Measurements from ENCODE around the gene SYNPR. TPM values are rescaled to one million over a fixed set of nuclear protein-coding genes. Genes with fewer than 3 reads are reported as not detected.

Gene SYNPR
- total RNA-seq, 1 experiment from 2014 or later = 17.6 TPM

DNA sequence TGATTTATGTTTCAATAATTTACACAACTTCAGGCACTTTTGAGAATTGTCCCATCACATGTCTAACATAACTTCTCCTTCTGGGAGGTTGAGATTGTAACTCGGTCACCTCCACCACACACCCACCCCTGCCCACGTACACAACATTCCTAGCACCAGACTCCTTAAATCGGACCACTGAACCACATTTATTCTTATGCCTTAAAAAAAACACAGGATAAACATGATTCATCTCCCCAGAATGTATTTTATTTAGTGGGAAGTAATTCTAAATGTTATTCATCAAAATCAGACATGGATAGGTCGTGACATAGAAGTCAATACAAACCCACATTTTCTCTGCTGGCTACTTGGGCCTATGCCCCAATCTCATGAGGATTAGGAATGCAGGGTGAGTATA lies 377.4 kb downstream of the SYNPR start:
- no peak for DNase-seq (ENCODE audit: low spot score)
- Histone ChIP-seq H3K9me3 (ENCODE audit: low read depth, low read length, poor library complexity, severe bottlenecking) (no peaks in the 10 kb centered on the region), H3K27ac (ENCODE audit: low read depth, low read length, poor library complexity, severe bottlenecking) (no peak overlapping the region)

DNA sequence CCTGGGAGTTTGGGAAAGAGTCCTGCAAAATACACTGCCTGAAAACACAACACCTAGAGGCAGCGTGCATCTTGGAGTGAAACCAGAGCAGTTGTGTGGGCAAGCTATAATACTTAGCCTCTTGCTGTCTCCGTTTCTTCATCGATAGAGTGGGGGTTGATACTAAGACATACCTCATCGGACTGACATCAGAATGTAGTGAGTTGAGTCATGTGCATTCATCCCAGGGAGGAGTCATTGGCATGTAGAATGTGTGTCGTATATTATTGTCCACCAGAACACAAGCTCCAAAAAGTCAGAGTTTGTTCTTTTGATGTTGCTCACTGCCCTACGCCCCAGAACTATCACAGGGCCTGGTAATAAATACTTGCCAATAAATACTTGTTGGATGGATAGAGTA lies 378.7 kb downstream of the SYNPR start:
- BruUV-seq (replicated peaks) = no TSS peak
- no peak for DNase-seq (ENCODE audit: low spot score)
- H3K9me3 ChIP-seq (ENCODE audit: low read depth, low read length, poor library complexity, severe bottlenecking) = no peaks in the 10 kb centered on the region
- intact Hi-C loops (cut with micrococcal nuclease; ENCODE audit: unreplicated experiment) = no loop called here
- H3K4me1 ChIP-seq (ENCODE audit: insufficient read depth, low read length, poor library complexity, severe bottlenecking) = no peaks in the 10 kb centered on the region
- no peaks in the 10 kb centered on the region for H3K27me3 ChIP-seq (replicated peaks; ENCODE audit: insufficient read depth, low read depth, low read length, poor library complexity)
- ChIA-PET CTCF (no interaction called here), POLR2A (ENCODE audit: low non-redundant PET) (no interaction called here)
- H3K4me3 ChIP-seq (ENCODE audit: low read depth, low read length, poor library complexity, severe bottlenecking) = no peak overlapping the region
- H3K27ac ChIP-seq (ENCODE audit: low read depth, low read length, poor library complexity, severe bottlenecking) = no peak overlapping the region
- H3K36me3 ChIP-seq (ENCODE audit: insufficient read depth, low read length, poor library complexity, severe bottlenecking) = no peaks in the 10 kb centered on the region
- TF ChIP-seq, protein P1, sequence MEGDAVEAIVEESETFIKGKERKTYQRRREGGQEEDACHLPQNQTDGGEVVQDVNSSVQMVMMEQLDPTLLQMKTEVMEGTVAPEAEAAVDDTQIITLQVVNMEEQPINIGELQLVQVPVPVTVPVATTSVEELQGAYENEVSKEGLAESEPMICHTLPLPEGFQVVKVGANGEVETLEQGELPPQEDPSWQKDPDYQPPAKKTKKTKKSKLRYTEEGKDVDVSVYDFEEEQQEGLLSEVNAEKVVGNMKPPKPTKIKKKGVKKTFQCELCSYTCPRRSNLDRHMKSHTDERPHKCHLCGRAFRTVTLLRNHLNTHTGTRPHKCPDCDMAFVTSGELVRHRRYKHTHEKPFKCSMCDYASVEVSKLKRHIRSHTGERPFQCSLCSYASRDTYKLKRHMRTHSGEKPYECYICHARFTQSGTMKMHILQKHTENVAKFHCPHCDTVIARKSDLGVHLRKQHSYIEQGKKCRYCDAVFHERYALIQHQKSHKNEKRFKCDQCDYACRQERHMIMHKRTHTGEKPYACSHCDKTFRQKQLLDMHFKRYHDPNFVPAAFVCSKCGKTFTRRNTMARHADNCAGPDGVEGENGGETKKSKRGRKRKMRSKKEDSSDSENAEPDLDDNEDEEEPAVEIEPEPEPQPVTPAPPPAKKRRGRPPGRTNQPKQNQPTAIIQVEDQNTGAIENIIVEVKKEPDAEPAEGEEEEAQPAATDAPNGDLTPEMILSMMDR (conservative IDR thresholded peaks at IDR 0.05; ENCODE audit: low read depth, low read length) = no peak
- TF ChIP-seq EZH2 (IDR thresholded peaks at IDR 0.05; ENCODE audit: borderline replicate concordance, low read depth, low read length, poor library complexity, severe bottlenecking) = no peak

More for the DNA sequence above, 377.4 kb downstream of the SYNPR start:
- ChIA-PET CTCF (no interaction called here), POLR2A (ENCODE audit: low non-redundant PET) (no interaction called here)
- BruUV-seq (replicated peaks) = no TSS peak
- no peaks in the 10 kb centered on the region for H3K27me3 ChIP-seq (replicated peaks; ENCODE audit: insufficient read depth, low read depth, low read length, poor library complexity)
- no peaks in the 10 kb centered on the region for H3K36me3 ChIP-seq (ENCODE audit: insufficient read depth, low read length, poor library complexity, severe bottlenecking)
- intact Hi-C loops (cut with micrococcal nuclease; ENCODE audit: unreplicated experiment) = no loop called here
- no peak for TF ChIP-seq EZH2 (IDR thresholded peaks at IDR 0.05; ENCODE audit: borderline replicate concordance, low read depth, low read length, poor library complexity, severe bottlenecking)
- TF ChIP-seq, protein P1 (conservative IDR thresholded peaks at IDR 0.05; ENCODE audit: low read depth, low read length) = no peak
- no peaks in the 10 kb centered on the region for H3K4me1 ChIP-seq (ENCODE audit: insufficient read depth, low read length, poor library complexity, severe bottlenecking)
- H3K4me3 ChIP-seq (ENCODE audit: low read depth, low read length, poor library complexity, severe bottlenecking) = no peak overlapping the region

DNA sequence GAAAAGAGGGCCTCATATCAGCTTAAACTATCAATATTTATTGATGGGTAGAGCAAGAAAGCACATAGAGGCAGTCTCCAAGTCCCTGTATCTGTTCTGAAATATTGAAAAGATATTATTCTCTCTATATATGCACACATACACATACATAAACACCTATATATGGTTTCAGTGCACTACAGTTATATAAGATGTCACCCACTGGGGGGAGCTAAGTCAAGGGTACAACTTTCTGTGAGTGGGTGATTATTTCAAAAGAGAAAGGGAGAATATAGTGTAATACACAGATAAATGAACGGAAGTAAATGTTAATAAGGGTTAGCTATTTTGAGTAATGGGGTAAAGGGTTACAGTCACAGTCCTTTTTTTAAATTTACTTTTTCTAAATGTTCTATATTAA lies 383.1 kb downstream of the SYNPR start:
- intact Hi-C loops (cut with micrococcal nuclease; ENCODE audit: unreplicated experiment) = loop anchor here (5.0 kb wide), 1 partner anchor 156 kb away; the partner anchor contains the start of gene C3orf49
- Histone ChIP-seq H3K4me3 (ENCODE audit: low read depth, low read length, poor library complexity, severe bottlenecking) (no peak overlapping the region), H3K36me3 (ENCODE audit: insufficient read depth, low read length, poor library complexity, severe bottlenecking) (no peaks in the 10 kb centered on the region), H3K9me3 (ENCODE audit: low read depth, low read length, poor library complexity, severe bottlenecking) (no peaks in the 10 kb centered on the region), H3K27me3 (replicated peaks; ENCODE audit: insufficient read depth, low read depth, low read length, poor library complexity) (no peaks in the 10 kb centered on the region), H3K27ac (ENCODE audit: low read depth, low read length, poor library complexity, severe bottlenecking) (no peak overlapping the region), H3K4me1 (ENCODE audit: insufficient read depth, low read length, poor library complexity, severe bottlenecking) (no peaks in the 10 kb centered on the region)
- CTCF ChIA-PET = no interaction called here
- DNase-seq (ENCODE audit: low spot score) = peak; percentile 23
- TF ChIP-seq, protein P1 (conservative IDR thresholded peaks at IDR 0.05; ENCODE audit: low read depth, low read length) = peak; percentile 27; the same call in 1 of the 2 replicates
- TF ChIP-seq EZH2 (IDR thresholded peaks at IDR 0.05; ENCODE audit: borderline replicate concordance, low read depth, low read length, poor library complexity, severe bottlenecking) = no peak
- BruUV-seq (replicated peaks) = no TSS peak
- POLR2A ChIA-PET (ENCODE audit: low non-redundant PET) = no interaction called here

Data from A673 (cell line).